ENCODE data around the gene ACKR1. TPM values are rescaled to one million over a fixed set of nuclear protein-coding genes. Genes with fewer than 3 reads are reported as not detected.

ACKR1 gene
- total and polyA plus RNA-seq, 2 donors (not counting 1 experiment from before 2014, with no cell fraction given) = not detected

- Histone ChIP-seq H3K79me2 (ENCODE audit: control insufficient read depth, insufficient read depth, low read length) (no peaks in the 10 kb centered on the region), H4K20me1 (ENCODE audit: control insufficient read depth, extremely low read depth, insufficient read depth, low read length) (no peaks in the 10 kb centered on the region), H3K27ac (ENCODE audit: insufficient read depth, low read length) (no peak overlapping the region), H3K4me2 (ENCODE audit: extremely low read depth, insufficient read depth, low read length) (peak overlapping the region; percentile 35), H3K9ac (ENCODE audit: insufficient read depth, low read length) (no peak overlapping the region), H2AFZ (ENCODE audit: low read length) (no peak overlapping the region), H3K27me3 (ENCODE audit: control insufficient read depth, insufficient read depth, low read length) (no peaks in the 10 kb centered on the region), H3K4me1 (ENCODE audit: control insufficient read depth, extremely low read depth, insufficient read depth, low read length) (peaks cover 5% of the 10 kb centered on the region), H3K4me3 (replicated peaks in 1 of 4; ENCODE audit: control extremely low read depth in 1 of 4, insufficient read depth in 1 of 4, low read depth in 3 of 4, low read length in 4 of 4) (no peak overlapping the region), H3K36me3 (ENCODE audit: control insufficient read depth, insufficient read depth, low read length) (no peaks in the 10 kb centered on the region), H3K9me3 (ENCODE audit: control insufficient read depth, insufficient read depth, low read depth, low read length) (no peaks in the 10 kb centered on the region)
- DNase-seq (ENCODE audit: low read depth in 2 of 2) = no peak
- TF ChIP-seq CTCF (conservative IDR thresholded peaks at IDR 0.05 in 1 of 2, IDR thresholded peaks at IDR 0.05 in 1 of 2; ENCODE audit: low read depth in 1 of 2, low read length in 2 of 2) (no peak), EZH2 (IDR thresholded peaks at IDR 0.05; ENCODE audit: low read length, missing control alignments) (no peak)
These were observed 43.0 kb upstream of the ACKR1 start for GRCh38 chr1:159161719-159162026.

- TF ChIP-seq CTCF (conservative IDR thresholded peaks at IDR 0.05 in 1 of 2, IDR thresholded peaks at IDR 0.05 in 1 of 2; ENCODE audit: low read depth in 1 of 2, low read length in 2 of 2) (no peak), EZH2 (IDR thresholded peaks at IDR 0.05; ENCODE audit: low read length, missing control alignments) (no peak)
- Histone ChIP-seq H2AFZ (ENCODE audit: low read length) (no peak overlapping the region), H3K79me2 (ENCODE audit: control insufficient read depth, insufficient read depth, low read length) (no peaks in the 10 kb centered on the region), H3K4me3 (replicated peaks in 1 of 4; ENCODE audit: control extremely low read depth in 1 of 4, insufficient read depth in 1 of 4, low read depth in 3 of 4, low read length in 4 of 4) (no peak overlapping the region), H3K36me3 (ENCODE audit: control insufficient read depth, insufficient read depth, low read length) (no peaks in the 10 kb centered on the region), H3K9ac (ENCODE audit: insufficient read depth, low read length) (no peak overlapping the region), H3K9me3 (ENCODE audit: control insufficient read depth, insufficient read depth, low read depth, low read length) (no peaks in the 10 kb centered on the region), H4K20me1 (ENCODE audit: control insufficient read depth, extremely low read depth, insufficient read depth, low read length) (no peaks in the 10 kb centered on the region), H3K27ac (ENCODE audit: insufficient read depth, low read length) (no peak overlapping the region), H3K4me2 (ENCODE audit: extremely low read depth, insufficient read depth, low read length) (no peak overlapping the region), H3K27me3 (ENCODE audit: control insufficient read depth, insufficient read depth, low read length) (no peaks in the 10 kb centered on the region), H3K4me1 (ENCODE audit: control insufficient read depth, extremely low read depth, insufficient read depth, low read length) (peaks cover 5% of the 10 kb centered on the region)
- DNase-seq (ENCODE audit: low read depth in 2 of 2) = no peak
These were observed 42.0 kb upstream of the ACKR1 start for GRCh38 chr1:159162516-159163265.

GRCh38 chr1:159163614-159164228 is 41.0 kb upstream of the ACKR1 start:
- Histone ChIP-seq H3K4me2 (ENCODE audit: extremely low read depth, insufficient read depth, low read length) (no peak overlapping the region), H4K20me1 (ENCODE audit: control insufficient read depth, extremely low read depth, insufficient read depth, low read length) (no peaks in the 10 kb centered on the region), H3K4me3 (replicated peaks in 1 of 4; ENCODE audit: control extremely low read depth in 1 of 4, insufficient read depth in 1 of 4, low read depth in 3 of 4, low read length in 4 of 4) (no peak overlapping the region), H3K4me1 (ENCODE audit: control insufficient read depth, extremely low read depth, insufficient read depth, low read length) (peaks cover 5% of the 10 kb centered on the region), H2AFZ (ENCODE audit: low read length) (no peak overlapping the region), H3K36me3 (ENCODE audit: control insufficient read depth, insufficient read depth, low read length) (no peaks in the 10 kb centered on the region), H3K9me3 (ENCODE audit: control insufficient read depth, insufficient read depth, low read depth, low read length) (no peaks in the 10 kb centered on the region), H3K27ac (ENCODE audit: insufficient read depth, low read length) (no peak overlapping the region), H3K27me3 (ENCODE audit: control insufficient read depth, insufficient read depth, low read length) (no peaks in the 10 kb centered on the region), H3K79me2 (ENCODE audit: control insufficient read depth, insufficient read depth, low read length) (no peaks in the 10 kb centered on the region), H3K9ac (ENCODE audit: insufficient read depth, low read length) (no peak overlapping the region)
- TF ChIP-seq CTCF (conservative IDR thresholded peaks at IDR 0.05 in 1 of 2, IDR thresholded peaks at IDR 0.05 in 1 of 2; ENCODE audit: low read depth in 1 of 2, low read length in 2 of 2) = no peak
- TF ChIP-seq EZH2 (IDR thresholded peaks at IDR 0.05; ENCODE audit: low read length, missing control alignments) = no peak
- DNase-seq (ENCODE audit: low read depth in 2 of 2) = no peak

All from fibroblast of lung (primary cell).